ENCODE results near the gene IAH1. TPM values are rescaled to one million over a fixed set of nuclear protein-coding genes. Genes with fewer than 3 reads are reported as not detected.

Gene IAH1
- total and polyA plus RNA-seq, 10 donors = 29.7 to 76.5 (median 39.3) TPM

- peak overlapping the region in 1 of 8 donors; percentile 14 for H3K27ac ChIP-seq
Measured at GRCh38 chr2:9488583-9489547, 14.5 kb downstream of the IAH1 start.

GRCh38 chr2:9490789-9491188, 16.4 kb downstream of the IAH1 start:
- TF ChIP-seq CTCF (IDR thresholded peaks at IDR 0.05 in 8 of 11, conservative IDR thresholded peaks at IDR 0.05 in 3 of 11) = no peak
- TF ChIP-seq POLR2AphosphoS5 (IDR thresholded peaks at IDR 0.05) = no peak
- TF ChIP-seq POLR2A (IDR thresholded peaks at IDR 0.05) = no peak
- H3K4me1 ChIP-seq = no peaks in the 10 kb centered on the region
- no peaks in the 10 kb centered on the region for H3K27me3 ChIP-seq (replicated peaks in 1 of 7)
- no peak overlapping the region for H3K4me3 ChIP-seq
- no peak for DNase-seq
- WGBS, 5 donors = 90 to 94% (median 94%) methylated on average over 2 of the region's 2 CpGs
- peaks cover 0 to 100% (median 95%) of the 10 kb centered on the region in 6 donors for H3K36me3 ChIP-seq
- intact Hi-C loops (cut with DNase I; ENCODE audit: low total_unique reads) = no loop called here
- H3K9me3 ChIP-seq = no peaks in the 10 kb centered on the region
- H3K27ac ChIP-seq = no peak overlapping the region

More at GRCh38 chr2:9488583-9489547, 14.5 kb downstream of the IAH1 start:
- peaks cover 0 to 100% (median 95%) of the 10 kb centered on the region in 6 donors for H3K36me3 ChIP-seq
- H3K4me3 ChIP-seq = no peak overlapping the region
- WGBS, 5 donors = 96 to 100% (median 100%) methylated on average over 1 of the region's 1 CpG
- intact Hi-C loops (cut with DNase I; ENCODE audit: low total_unique reads) = no loop called here
- no peak for TF ChIP-seq CTCF (IDR thresholded peaks at IDR 0.05 in 8 of 11, conservative IDR thresholded peaks at IDR 0.05 in 3 of 11)
- no peak for TF ChIP-seq POLR2AphosphoS5 (IDR thresholded peaks at IDR 0.05)
- no peak for TF ChIP-seq POLR2A (IDR thresholded peaks at IDR 0.05)
- no peaks in the 10 kb centered on the region for H3K9me3 ChIP-seq
- H3K4me1 ChIP-seq = no peaks in the 10 kb centered on the region
- no peaks in the 10 kb centered on the region for H3K27me3 ChIP-seq (replicated peaks in 1 of 7)
- no peak for DNase-seq

- H3K9me3 ChIP-seq = no peaks in the 10 kb centered on the region
- WGBS, 5 donors = 73 to 86% (median 79%) methylated on average over 2 of the region's 2 CpGs
- intact Hi-C loops (cut with DNase I; ENCODE audit: low total_unique reads) = no loop called here
- H3K4me1 ChIP-seq = no peaks in the 10 kb centered on the region
- H3K4me3 ChIP-seq = no peak overlapping the region
- no peak overlapping the region for H3K27ac ChIP-seq
- no peak for DNase-seq
- no peaks in the 10 kb centered on the region for H3K27me3 ChIP-seq (replicated peaks in 1 of 7)
- peaks cover 0 to 100% (median 95%) of the 10 kb centered on the region in 6 donors for H3K36me3 ChIP-seq
- TF ChIP-seq POLR2A (IDR thresholded peaks at IDR 0.05) = no peak
- no peak for TF ChIP-seq POLR2AphosphoS5 (IDR thresholded peaks at IDR 0.05)
- no peak for TF ChIP-seq CTCF (IDR thresholded peaks at IDR 0.05 in 8 of 11, conservative IDR thresholded peaks at IDR 0.05 in 3 of 11)
Measured at GRCh38 chr2:9492927-9493326, 18.6 kb downstream of the IAH1 start.

- intact Hi-C loops (cut with DNase I; ENCODE audit: low total_unique reads) = no loop called here
- Histone ChIP-seq H3K27me3 (replicated peaks in 1 of 7) (no peaks in the 10 kb centered on the region), H3K4me3 (no peak overlapping the region), H3K4me1 (no peaks in the 10 kb centered on the region), H3K27ac (no peak overlapping the region), H3K36me3 (peaks cover 0 to 100% (median 91%) of the 10 kb centered on the region in 6 donors), H3K9me3 (no peaks in the 10 kb centered on the region)
- TF ChIP-seq CTCF (IDR thresholded peaks at IDR 0.05 in 8 of 11, conservative IDR thresholded peaks at IDR 0.05 in 3 of 11) = no peak
- DNase-seq = no peak
- 69 to 85% (median 77%) methylated on average over 3 of the region's 3 CpGs for WGBS, 5 donors
Measured at GRCh38 chr2:9493478-9493877, 19.1 kb downstream of the IAH1 start.
